Right hindlimb (tissue), 1 donor: ENCODE data around the gene C15orf62.

Experiments
- DNase-seq: peaks from one replicate; pipeline ENCODE4 v3.0.0-alpha.2; 2018

C15orf62 gene

GRCh38 chr15:40756938-40757337 lies 12.8 kb upstream of the C15orf62 start:
- no peak for DNase-seq

DNA sequence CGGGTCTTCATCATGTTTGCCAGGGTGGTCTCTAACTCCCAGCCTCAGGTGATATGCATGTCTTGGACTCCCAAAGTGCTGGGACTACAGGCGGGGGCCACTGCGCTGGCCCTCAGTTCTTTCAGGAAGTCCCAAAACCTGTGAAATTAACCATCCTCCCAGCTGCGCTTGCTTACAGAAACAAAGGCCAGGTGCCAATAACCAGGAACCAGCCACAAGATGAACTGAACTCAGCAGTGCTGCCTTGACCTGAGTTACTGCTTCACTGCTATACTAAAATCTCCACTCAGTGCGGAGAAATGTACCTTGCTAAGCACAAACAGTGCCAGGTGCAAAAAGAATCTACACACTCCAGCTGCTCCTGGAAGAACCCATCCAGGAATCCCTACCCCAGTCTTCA lies 9.8 kb upstream of the C15orf62 start:
- no peak for DNase-seq

DNA sequence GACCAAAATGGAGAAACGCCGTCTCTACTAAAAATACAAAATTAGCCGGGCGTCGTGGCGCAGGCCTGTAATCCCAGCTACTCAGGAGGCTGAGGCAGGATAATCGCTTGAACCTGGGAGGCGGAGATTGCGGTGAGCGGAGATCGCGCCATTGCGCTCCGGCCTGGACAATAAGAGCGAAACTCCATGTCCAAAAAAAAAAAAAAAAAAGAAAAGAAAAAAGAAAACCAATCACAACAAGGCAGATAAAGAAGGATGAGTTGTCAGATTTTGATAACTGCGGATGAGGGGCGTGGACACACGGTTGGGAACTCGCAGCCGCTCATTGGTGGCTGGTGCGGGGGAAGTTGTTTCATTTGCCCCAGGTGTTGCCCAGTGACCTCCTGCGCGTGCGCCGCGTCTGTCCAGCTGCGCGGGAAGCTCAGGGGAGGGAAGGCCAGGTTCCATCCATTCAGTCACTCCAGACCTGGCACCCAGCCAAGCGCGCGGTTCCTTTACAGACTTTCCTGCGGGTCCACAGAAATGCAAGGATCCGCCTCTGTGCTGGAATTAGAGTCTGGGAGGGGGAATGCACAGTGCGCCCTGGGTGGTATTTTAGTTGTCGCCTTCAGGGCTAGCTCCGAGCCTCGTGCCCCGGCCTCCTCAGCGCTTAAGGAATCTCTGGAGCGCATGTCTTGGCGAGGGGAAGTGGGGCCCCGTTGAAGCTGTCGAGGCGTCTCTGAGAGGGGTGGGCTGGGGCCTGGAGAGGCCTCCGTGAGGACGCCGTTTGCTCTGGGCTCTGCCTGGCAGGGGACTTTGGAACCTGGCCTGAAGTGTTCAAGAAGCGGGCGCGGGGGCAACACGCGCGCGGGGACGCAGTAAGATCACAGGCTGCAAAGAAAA lies 6.6 kb upstream of the C15orf62 start:
- DNase-seq = peak; percentile 86

DNA sequence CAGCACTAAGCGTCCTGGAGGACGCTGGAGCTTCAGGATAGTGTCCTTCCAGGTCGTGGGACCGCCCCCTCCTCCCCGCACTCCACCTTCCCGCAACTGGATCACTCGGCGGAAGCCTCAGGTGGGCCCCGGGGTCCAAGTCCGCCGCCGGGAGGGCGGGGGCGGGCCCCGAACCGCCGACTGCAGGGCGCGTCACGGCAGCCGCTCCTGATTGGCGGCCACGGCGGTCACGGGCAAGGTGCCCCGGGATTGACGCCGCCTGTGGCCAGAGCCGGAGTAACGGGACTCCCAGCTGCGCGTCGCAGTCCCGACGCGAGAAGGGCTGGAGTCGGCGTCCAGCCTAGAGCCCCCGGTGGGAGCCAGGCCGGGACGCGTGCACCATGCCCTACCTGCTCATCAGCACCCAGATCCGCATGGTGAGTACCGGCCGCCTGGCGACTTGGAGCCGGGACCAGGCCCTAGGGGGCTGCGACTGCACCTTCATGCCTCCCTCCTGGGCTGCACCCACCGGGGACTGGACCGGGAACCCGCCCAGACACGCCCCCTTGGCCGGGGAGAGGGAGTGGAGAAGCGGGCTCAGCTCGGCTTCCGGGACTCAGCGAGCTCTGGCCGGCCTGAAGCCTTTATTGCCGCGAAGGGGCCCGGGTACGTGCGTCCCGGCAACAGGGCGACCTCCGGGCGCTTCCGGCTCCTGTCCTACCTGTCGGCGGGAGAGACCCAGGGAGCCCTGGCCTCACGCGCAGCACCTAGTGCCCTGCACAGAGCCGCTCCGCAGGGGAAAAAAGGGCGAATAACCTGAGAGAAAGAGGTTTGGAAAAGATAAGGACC lies 5.8 kb upstream of the C15orf62 start, which contains the start of gene GCHFR:
Gene GCHFR, plus strand, starts transcription at position 268 of the 828 bp plus-strand sequence. Its CDS starts 113 bp downstream, at position 381.
- DNase-seq = peak; percentile 86

DNA sequence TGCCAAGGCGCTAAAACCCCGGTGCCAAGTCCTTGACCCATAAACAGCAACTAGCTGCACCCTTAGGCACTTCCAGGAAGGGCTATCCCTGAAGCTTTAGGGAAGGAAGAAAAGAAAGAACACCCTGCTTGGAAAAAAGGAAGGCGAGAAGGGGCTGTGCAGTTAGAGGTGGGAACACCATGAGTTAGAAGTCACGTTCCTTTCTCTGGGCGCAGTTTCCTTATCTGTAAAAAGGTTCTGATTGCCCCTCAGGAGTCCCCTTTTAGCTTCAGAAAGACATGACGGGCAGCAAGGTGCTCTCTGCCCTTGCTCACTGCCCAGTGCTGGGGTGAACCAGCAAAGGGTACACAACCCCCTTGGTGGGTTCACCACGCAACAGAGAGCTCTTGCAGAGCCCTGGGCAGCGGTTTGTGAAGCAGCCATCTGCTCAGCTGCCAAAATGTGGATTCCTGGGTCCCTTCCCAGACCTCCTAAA lies 5.1 kb upstream of the C15orf62 start:
- no peak for DNase-seq

- DNase-seq = no peak
Measured at GRCh38 chr15:40766194-40766815, 3.5 kb upstream of the C15orf62 start.

DNA sequence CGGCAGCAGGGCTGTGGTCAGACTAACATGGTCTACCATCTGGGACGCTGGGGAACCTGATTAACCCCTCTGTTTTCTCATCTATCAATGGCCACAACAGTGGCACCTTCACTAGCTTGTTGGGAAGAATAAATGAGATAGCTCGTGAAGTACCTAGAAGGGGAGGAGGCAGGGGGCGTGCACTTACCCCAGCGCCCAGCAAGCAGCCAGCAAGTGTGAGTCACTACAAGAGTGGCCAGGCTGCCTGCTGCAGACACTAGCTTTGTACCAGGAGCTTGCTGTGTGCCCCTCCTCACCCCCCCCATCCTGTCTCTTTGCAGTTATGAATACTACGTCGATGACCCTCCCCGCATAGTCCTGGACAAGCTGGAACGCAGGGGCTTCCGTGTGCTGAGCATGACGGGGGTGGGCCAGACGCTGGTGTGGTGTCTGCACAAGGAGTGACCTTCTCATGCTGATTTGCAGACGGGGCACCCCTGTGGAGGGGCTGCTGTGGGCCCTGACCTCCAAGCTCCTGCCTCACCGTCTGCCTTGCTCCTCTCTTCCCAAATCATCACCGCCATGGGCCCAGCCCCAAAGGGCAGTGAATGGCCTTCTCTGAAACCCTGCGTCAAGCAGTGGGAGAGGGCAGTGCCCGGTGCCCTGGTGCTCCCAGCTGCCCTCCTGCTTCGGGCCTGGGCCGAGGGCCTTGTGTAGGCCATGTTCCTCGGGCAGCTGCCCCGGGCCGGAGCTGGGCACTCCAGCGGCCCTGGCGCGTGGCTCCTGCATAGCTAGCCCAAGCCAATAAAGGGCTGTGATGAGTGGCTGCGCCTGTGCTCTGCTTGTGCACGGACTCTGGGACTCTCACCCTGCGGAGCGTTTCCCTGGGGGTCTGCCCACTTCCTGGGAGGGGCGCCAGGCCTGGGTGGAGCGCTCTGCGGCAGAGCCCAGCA lies 2.6 kb upstream of the C15orf62 start:
- no peak for DNase-seq

DNA sequence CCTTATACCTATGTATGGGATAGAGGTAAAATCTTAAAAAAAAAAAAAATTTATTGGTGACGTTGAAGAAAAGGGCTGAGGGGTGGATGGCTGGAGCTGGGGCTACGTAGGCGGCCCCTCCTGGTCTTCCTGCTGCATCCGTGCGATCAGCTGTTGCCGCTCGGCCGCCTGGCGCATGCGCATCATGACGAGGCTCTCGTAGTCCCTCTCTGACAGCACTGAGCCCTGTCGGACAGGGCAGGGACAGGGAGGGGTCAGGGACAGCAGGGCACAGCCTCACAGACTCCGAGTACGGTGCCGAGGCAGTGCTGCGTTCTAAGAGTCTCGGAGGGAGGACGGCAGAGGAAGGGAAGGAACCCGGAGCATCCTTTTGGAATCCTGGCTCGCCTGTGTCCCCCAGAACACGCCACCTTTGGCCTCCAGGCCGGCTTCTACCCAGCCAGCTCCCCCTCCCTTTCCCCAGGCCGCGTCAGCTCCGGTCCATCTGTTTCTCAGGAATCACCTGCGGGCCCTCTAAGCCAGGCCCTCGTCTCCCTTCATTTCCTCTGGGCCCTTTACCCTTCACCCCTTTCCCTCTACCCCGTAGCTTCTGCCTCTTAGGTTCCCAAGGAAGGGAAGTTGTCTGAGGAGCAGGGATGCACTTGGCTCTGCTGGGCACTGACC lies 1.8 kb upstream of the C15orf62 start:
- DNase-seq = no peak

- DNase-seq = no peak
Measured at GRCh38 chr15:40768521-40769273, 1.1 kb upstream of the C15orf62 start.

- DNase-seq = peak; percentile 43
Measured at GRCh38 chr15:40770147-40770721, 454 bp downstream of the C15orf62 start.

GRCh38 chr15:40771242-40771641 lies 1.5 kb downstream of the C15orf62 start:
- DNase-seq = no peak

- DNase-seq = no peak
Measured at GRCh38 chr15:40772014-40772413, 2.2 kb downstream of the C15orf62 start.

DNA sequence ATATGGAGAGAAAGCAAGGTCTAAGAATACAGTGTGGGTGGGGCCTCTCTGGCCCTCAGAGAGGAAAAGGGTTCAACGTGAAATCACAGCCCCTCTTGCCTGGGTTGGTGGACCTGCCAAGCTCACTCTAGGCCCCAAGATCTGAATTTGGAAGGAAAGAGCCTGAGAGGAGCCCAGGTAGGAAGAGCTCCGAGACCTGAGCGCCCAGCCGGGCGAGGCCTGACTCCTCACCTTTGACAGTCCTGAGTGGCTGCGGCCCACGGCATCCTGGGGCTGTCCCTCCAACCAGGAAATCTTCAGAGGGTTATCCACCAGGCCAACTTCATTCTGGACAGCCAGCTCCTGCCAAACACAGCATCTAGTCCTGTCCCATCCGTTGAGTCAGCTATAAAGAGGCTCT lies 3.7 kb downstream of the C15orf62 start:
- DNase-seq = no peak

DNA sequence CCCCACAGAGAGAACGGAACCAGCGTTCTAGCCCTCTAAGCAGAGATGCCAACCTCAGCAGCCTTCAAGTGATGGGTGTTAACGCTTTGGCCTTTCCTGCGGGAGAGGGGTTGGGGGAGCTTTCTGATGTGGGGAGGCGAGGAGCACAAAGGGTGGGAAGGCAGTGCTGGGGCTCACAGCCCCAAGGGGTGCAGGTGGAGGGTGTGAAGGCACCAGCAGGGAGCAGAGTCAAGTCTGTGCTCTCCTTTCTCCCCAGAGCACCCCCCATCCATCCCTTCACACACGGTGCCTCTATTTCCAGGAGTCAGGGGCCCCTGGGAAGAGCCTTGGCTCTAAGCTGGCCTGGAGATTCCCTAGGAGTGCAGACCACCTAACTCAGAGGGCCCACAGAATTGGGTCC lies 4.1 kb downstream of the C15orf62 start:
- no peak for DNase-seq

- DNase-seq = no peak
Measured at GRCh38 chr15:40775007-40775406, 5.2 kb downstream of the C15orf62 start.

DNA sequence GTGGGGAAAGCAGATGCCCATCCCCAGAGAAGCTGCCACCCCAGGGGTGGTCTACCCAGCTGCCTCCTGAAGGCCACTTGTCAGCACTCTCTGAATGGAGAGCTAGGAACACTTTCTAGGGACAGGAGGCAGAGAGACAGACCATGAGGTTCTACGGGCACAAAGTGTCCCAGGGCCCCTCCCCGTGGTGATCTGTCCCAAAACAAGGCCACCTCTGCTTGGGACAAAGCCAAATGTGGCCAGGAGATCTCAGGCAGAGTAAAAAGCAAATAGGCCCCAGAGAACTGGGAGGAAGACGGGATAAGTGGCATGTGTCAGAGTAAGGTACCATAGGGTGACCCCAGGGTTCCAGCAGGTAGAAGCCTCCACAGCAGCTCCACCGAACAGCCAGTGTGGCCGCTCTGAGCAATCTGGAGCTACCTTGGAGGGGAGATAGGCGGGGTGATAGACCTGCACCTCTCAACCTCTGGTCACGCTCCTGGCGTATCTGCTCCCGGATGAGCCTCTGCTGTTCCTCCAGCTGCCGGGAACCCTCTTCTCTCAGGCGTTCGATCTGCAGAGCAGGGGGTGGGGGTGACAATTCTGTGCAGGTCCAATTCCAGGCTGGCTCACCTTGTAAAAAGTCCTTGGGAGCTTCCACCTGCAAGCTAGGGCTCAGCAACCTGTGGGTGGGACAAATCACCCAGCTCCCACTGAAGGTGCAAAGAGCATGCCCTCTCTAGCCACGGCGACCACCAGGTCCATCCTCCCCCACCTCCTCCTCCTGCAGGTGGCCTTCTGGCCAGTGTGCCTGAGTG lies 6.2 kb downstream of the C15orf62 start:
- DNase-seq = no peak

- no peak for DNase-seq
Measured at GRCh38 chr15:40776537-40777141, 6.9 kb downstream of the C15orf62 start.

DNA sequence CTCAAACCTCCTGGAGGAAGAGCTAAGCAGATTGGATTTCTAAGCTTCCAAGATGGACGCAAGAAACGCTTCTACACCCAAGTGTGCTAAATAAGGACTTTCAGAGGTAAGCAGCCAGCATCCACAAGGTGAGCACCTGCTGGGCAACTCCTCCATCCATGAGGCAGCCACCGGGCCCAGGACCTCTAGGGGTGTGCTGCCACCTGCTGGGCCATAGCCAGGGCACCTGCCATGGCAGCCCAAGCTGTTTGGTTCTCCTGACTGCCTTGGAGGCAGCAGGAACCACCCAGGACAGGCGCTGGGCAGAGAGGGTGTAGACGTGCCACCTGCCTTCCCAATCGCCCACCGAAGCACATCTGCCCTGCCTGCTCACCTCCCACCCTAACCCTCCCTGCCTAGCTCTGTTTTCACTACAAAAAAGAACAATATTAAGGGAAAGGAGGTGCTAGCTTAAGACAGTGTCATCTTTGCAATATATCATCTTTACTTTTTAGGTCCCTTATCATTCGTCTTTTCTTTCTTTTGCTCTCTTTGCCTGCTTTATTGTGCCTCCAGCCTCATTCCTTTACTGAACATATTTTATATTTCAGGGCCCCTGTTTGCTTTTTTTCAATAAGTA lies 12.9 kb downstream of the C15orf62 start:
- no peak for DNase-seq

GRCh38 chr15:40785164-40785563 lies 15.4 kb downstream of the C15orf62 start:
- no peak for DNase-seq
